Pulmonary artery endothelial cell (primary cell): ENCODE results near the gene KIR2DL4. TPM values are rescaled to one million over a fixed set of nuclear protein-coding genes. Genes with fewer than 3 reads are reported as not detected.
"Not testable (repeated sequence)": the region's sequence is repeated elsewhere in the genome, so short reads cannot be mapped to it uniquely, and the experiment has no call there.

Source experiments
- DNase-seq: peaks from one replicate; pipeline ENCODE4 v3.0.0-alpha.2; 2011; ENCODE audit warnings: low read depth, low spot score
- total RNA-seq: library from RNA; depleted of rRNA; stranded (reverse); fragments of >200 nt; gene quantifications from 2 replicates; pipeline ENCODE4 v1.2.3, GENCODE V29; 2014

The KIR2DL4 gene
- total RNA-seq, 1 donor from 2014 or later, result not detected

- no peak for DNase-seq
These were observed 691 bp downstream of the KIR2DL4 start for GRCh38 chr19:54804101-54804500.

DNA sequence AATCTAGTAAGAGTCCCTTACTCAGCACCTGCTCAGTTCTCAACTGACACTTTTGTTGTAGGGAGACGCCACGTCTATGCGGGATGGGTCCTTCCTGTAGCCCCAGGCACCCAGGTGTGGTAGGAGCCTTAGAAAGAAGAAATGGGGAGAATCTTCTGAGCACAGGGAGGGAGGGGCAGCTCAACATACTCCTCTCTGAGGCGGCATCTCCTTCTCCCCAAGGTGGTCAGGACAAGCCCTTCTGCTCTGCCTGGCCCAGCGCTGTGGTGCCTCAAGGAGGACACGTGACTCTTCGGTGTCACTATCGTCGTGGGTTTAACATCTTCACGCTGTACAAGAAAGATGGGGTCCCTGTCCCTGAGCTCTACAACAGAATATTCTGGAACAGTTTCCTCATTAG lies 1.2 kb downstream of the KIR2DL4 start:
- no peak for DNase-seq

DNA sequence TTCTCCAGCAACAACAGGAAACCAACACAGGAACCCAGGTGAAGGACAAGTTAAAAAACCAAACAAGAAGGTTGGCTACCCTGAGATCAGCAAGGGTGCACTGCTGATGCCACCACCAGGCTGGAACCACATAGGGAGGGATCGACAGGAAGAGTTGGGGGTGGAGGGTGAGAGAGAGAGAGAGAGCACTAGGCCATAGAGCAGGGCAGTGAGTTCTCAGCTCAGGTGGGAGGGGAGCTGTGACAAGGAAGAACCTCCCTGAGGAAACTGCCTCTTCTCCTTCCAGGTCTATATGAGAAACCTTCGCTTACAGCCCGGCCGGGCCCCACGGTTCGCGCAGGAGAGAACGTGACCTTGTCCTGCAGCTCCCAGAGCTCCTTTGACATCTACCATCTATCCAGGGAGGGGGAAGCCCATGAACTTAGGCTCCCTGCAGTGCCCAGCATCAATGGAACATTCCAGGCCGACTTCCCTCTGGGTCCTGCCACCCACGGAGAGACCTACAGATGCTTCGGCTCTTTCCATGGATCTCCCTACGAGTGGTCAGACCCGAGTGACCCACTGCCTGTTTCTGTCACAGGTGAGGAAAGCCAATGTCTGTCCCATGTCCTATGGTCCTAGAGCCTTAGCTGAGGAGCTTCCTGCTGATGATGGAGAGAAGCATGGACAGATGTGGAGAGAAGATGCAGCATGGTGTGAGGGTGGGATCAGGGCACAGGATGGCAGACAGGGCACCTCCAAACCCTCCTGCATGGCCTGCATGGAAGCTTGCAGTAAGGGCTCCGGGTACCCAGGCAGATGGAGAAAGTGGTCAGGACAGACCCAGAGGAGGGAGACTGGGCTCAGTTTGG lies 2.5 kb downstream of the KIR2DL4 start:
- no peak for DNase-seq

- DNase-seq, result no peak
These were observed 3.1 kb downstream of the KIR2DL4 start for GRCh38 chr19:54806516-54806838.

DNA sequence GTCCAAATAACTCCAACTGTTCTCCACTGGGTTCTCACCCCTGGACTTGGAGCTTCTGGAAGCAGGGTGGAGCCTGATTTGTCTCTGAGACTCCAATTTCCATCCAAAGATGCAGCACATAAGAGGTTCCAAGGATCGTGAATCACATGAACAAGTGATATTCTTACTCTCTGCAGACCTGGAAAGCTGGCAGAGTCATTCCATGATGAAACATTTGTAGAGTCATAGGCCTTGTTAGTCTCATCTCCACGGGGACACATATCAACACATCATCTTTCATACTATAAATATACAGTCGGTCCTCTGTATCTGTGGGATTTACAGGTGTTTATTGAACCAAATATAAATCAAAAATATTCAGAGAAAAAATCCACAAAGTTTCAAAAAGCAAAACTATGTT lies 11.2 kb downstream of the KIR2DL4 start:
- not testable (repeated sequence) for DNase-seq

DNA sequence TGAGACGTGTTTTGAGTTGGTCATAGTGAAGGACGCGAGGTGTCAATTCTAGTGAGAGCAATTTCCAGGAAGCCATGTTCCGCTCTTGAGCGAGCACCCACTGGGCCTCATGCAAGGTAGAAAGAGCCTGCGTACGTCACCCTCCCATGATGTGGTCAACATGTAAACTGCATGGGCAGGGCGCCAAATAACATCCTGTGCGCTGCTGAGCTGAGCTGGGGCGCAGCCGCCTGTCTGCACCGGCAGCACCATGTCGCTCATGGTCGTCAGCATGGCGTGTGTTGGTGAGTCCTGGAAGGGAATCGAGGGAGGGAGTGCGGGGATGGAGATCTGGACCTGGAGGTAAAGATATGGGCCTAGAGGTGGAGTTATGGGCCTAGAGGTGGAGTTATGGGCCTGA lies 12.8 kb downstream of the KIR2DL4 start, which contains the start of gene KIR3DL1:
KIR3DL1 (plus strand) TSS at position 218 of the 400 bp plus-strand sequence.
- DNase-seq, result not testable (repeated sequence)

DNA sequence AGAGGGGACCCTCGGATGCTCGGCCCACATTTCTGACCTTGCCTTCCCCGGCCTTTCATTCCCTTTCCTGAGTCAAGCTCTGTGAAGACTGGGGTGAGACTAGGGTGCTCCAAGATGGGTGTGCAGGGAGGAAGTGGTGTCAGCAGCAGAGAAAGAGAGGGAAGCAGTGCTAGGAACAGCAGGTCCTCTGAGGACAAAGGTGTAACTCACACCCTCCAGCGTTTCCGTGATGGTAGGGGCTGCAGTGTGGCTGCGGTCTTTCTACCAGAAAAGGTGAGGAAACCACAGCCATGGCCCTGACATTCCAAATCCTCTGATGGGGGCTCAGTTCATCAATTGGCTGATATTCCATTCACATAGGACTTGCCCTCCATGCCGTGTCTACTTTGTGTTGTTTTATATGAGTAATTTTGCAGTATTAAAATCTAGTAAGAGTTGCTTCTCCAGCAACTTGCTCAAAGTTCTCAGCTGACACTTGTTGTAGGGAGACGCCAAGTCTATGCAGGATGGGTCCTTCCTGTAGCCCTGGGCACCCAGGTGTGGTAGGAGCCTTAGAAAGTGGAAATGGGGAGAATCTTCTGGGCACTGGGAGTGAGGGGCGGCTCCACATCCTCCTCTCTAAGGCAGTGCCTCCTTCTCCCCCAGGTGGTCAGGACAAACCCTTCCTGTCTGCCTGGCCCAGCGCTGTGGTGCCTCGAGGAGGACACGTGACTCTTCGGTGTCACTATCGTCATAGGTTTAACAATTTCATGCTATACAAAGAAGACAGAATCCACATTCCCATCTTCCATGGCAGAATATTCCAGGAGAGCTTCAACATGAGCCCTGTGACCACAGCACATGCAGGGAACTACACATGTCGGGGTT lies 14.5 kb downstream of the KIR2DL4 start:
- no peak for DNase-seq

- not testable (repeated sequence) for DNase-seq
These were observed 21.0 kb downstream of the KIR2DL4 start for GRCh38 chr19:54824416-54824815.

DNA sequence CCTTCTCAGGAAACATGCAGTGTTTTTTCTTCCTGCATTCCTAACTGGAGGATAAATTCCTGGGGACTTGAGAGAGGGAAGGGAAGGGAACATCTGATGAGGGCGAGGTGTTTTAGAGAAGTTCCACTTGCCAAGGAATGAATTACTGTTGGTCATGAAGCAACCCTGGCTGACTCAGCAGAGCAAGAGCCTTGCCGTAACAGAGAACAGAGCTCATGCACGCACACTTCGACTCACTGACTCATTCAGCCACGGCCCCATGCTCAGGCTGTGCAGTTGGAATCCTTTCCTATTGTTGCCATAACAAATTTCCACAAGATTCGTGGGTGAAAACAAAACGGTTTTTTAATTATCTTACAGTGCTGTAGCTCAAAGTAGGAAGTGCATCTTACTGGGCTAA lies 21.9 kb downstream of the KIR2DL4 start:
- not testable (repeated sequence) for DNase-seq

- not testable (repeated sequence) for DNase-seq
These were observed 24.7 kb downstream of the KIR2DL4 start for GRCh38 chr19:54828064-54828463.

GRCh38 chr19:54832496-54832895 lies 29.1 kb downstream of the KIR2DL4 start, which contains the start of gene KIR2DS4:
Gene KIR2DS4, plus strand, starts transcription at chr19:54832676.
- not testable (repeated sequence) for DNase-seq

DNA sequence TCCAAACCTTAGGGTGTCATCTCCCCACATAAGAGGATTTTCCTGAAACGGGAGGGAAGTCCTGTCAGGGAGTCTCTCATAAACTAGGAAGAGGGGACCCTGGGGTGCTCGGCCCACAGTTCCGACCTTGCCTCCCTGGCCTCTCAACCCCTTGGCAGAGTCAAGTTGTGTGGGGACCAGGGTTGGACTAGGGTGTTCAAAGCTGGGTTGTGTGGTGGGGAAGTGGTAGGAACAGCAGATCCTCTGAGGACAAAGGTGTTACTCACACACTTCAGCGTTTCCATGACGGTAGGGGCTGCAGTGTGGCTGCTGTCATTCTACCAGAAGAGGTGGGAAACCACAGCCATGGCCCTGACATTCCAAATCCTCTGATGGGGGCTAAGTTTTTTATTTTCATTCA lies 31.7 kb downstream of the KIR2DL4 start:
- DNase-seq, result not testable (repeated sequence)

DNA sequence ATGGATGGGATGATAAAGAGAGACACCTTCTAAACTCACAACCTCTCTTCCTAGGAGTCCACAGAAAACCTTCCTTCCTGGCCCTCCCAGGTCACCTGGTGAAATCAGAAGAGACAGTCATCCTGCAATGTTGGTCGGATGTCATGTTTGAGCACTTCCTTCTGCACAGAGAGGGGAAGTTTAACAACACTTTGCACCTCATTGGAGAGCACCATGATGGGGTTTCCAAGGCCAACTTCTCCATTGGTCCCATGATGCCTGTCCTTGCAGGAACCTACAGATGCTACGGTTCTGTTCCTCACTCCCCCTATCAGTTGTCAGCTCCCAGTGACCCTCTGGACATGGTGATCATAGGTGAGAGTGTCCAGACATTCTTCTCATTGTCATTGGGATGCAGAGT lies 34.1 kb downstream of the KIR2DL4 start:
- not testable (repeated sequence) for DNase-seq

DNA sequence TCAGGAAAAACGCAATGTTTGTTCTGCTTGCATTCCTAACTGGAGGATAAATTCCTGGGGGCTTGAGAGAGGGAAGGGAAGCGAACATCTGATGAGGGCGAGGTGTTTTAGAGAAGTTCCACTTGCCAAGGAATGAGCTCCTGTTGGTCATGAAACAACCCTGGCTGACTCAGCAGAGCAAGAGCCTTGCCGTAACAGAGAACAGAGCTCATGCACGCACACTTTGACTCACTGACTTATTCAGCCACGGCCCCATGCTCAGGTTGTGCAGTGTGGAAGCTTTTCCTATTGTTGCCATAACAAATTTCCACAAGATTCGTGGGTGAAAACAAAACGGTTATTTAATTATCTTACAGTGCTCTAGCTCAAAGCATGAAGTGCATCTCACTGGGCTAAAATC lies 39.8 kb downstream of the KIR2DL4 start:
- not testable (repeated sequence) for DNase-seq

DNA sequence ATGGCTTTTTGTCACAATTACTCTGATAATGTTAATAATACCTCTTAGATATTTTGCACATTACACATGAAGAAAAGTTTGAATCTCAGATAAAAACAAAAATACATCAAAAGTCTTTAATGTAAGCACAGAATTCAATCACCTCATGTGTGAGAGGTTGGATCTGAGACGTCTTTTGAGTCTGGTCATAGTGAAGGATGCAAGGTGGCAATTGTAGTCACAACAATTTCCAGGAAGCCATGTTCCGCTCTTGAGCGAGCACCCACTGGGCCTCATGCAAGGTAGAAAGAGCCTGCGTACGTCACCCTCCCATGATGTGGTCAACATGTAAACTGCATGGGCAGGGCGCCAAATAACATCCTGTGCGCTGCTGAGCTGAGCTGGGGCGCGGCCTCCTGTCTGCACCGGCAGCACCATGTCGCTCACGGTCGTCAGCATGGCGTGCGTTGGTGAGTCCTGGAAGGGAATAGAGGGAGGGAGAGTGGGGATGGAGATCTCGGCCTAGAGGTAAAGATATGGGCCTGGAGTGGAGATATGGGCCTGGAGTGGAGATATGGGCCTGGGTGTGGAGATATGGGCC lies 46.7 kb downstream of the KIR2DL4 start, which contains the start of gene KIR3DL2:
KIR3DL2 (plus strand) TSS at position 383 of the 580 bp plus-strand sequence; CDS start at position 416, 33 bp downstream.
- not testable (repeated sequence) for DNase-seq

DNA sequence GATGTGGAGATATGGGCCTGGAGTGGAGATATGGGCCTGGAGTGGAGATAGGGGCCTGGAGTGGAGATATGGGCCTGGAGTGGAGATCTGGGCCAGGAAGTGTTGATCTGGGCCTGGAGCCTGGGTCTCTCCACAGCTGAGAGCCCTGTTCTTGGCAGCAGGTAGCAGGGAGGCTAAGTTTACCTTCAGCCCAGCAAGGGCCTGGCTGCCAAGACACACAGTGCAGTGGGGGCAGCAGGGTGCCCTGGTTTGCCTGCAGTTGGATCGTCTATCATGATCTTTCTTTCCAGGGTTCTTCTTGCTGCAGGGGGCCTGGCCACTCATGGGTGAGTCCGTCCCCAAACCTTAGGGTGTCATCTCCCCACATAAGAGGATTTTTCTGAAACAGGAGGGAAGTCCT lies 47.5 kb downstream of the KIR2DL4 start:
- DNase-seq, result no peak

- DNase-seq, result no peak
These were observed 47.9 kb downstream of the KIR2DL4 start for GRCh38 chr19:54851353-54851752.

- DNase-seq, result not testable (repeated sequence)
These were observed 51.8 kb downstream of the KIR2DL4 start for GRCh38 chr19:54855241-54855640.

DNA sequence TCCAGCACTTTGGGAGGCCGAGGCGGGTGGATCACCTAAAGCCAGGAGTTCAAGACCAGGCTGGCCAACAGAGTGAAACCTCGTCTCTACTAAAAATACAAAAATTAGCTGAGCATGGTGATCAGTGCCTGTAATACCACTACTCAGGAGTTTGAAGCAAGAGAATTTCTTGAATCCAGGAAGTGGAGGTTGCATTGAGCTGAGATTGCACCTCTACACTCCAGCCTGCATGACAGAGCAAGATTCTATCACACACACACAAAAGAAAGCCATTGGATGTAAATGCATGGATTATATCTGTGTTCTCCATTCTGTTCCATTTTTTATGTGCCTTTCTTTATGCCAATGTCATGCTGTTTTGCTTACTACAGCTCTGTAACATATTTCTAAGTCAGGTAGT lies 55.1 kb downstream of the KIR2DL4 start:
- DNase-seq, result not testable (repeated sequence)

- DNase-seq, result not testable (repeated sequence)
These were observed 56.0 kb downstream of the KIR2DL4 start for GRCh38 chr19:54859421-54859820.

GRCh38 chr19:54863459-54863858 lies 60.0 kb downstream of the KIR2DL4 start:
- not testable (repeated sequence) for DNase-seq
